ENCODE data around the gene SPRR1B. TPM values are rescaled to one million over a fixed set of nuclear protein-coding genes. Genes with fewer than 3 reads are reported as not detected.
A peak's percentile ranks its signal among the peaks of the same experiment; 100 is the strongest.
"Not testable (repeated sequence)": the region's sequence is repeated elsewhere in the genome, so short reads cannot be mapped to it uniquely, and the experiment has no call there.

SPRR1B gene
- total RNA-seq, result not detected

- no peak for ATAC-seq
- no peak for DNase-seq (ENCODE audit: low spot score)
These were observed at the start of gene SPRR1B for GRCh38 chr1:153030895-153031294. Gene SPRR1B (plus strand): TSS chr1:153031203. CDS start chr1:153032346, 1,143 bp downstream.

DNA sequence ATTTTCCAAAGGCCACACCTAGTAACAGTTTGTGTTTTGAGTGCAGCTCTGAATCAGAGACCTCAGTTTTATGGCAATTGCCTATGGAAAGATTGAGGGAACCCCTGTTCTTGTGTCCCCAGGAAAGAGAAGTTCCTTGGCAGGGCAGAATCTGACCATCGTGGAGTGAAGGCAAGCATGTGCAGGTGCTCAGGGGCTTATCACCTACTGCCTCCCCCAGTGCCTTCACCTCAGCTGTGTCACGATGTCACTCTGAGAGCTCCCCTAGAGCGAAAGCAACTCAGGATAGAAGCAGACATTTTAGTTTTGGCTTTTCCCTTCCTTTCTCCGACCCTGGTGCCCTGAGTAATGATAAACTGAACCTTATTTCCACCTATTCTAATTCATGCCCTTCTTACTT, 48.9 kb upstream of the SPRR1B start:
- ATAC-seq (no peak), DNase-seq (ENCODE audit: low spot score) (no peak)

GRCh38 chr1:152983234-152983633, 47.8 kb upstream of the SPRR1B start:
- ATAC-seq (no peak), DNase-seq (ENCODE audit: low spot score) (no peak)

DNA sequence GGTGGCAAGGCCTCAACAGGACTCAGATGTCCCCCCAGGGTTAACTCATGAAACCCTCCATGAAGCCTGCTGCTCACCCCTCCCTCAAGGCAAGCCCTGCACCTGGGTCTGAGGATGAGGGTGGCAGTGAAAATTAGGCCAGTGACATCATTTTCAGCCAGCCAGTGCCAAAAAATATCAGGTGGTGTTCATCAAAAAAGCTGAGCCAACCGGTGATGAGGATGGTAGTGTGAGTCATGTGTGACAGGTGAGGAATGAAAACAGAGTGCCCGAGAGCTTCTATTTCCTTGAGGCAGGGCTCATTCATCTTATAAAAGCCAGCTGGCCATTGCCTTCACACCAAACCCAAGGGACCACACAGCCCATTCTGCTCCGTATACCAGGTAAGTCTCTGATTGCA, 47.3 kb upstream of the SPRR1B start, which contains the start of gene SPRR1A:
Gene SPRR1A (plus strand): TSS at position 339 of the 400 bp plus-strand sequence. CDS start 1,150 bp downstream, outside the sequence.
- DNase-seq (ENCODE audit: low spot score) (no peak), ATAC-seq (no peak)

DNA sequence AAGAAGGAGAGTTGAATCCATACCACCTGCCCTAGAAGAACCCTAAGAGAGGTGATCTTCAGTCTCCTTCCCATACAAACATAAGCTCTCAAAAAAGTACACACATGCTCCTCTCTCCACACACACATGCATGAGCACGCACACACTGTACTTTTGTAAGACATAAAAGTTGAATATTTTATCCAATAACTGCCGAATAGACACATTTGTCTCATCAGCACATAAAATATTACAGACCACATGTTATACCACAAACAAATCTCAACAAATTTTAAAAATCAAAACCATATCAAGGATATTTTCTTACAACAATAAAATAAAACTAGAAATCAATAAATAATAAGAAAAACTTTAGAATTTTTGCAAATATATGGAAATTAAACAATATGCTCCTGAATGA, 44.4 kb upstream of the SPRR1B start:
- no peak for ATAC-seq
- DNase-seq (ENCODE audit: low spot score), result no peak

DNA sequence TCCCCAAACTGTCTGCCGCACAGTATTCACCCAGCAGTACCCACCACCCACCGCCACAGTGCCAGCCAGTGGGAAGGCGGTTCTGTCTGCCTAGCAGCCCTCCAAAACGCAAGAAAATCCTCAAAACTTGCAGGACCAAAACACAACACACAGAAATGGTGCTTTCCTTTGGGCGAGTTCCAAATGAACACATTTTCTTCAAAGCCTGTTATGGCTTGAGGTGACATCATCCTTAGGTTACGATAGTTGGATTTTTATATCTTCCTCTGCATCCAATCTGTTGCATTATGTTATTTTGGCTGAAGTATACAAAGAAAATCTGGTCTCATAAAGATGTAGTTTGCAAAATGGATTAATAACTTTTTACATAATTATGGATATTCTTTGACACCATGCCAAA, 37.8 kb upstream of the SPRR1B start:
- no peak for DNase-seq (ENCODE audit: low spot score)
- ATAC-seq, result no peak

GRCh38 chr1:152995842-152996241, 35.2 kb upstream of the SPRR1B start:
- ATAC-seq (no peak), DNase-seq (ENCODE audit: low spot score) (no peak)

- DNase-seq (ENCODE audit: low spot score) (no peak), ATAC-seq (no peak)
These were observed 34.2 kb upstream of the SPRR1B start for GRCh38 chr1:152996633-152997400.

DNA sequence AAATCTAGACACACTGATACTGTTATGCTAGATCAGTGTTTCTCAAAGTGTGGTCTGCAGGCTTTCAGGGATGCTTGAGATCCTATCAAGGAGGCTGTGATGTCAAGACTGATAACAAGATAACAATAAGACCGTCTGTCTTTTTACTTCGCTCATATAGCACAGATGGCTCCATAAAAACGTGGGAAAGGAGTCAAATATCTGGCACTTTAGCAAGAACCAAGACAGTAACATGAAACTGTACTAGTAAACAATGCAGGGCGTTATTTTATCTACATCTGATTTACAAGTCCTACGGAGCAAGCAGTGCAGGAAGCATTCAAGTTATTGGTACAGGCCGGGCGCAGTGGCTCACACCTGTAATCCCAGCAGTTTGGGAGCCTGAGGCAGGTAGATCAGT, 33.1 kb upstream of the SPRR1B start:
- ATAC-seq, result no peak
- no peak for DNase-seq (ENCODE audit: low spot score)

GRCh38 chr1:152998476-152998875, 32.5 kb upstream of the SPRR1B start:
- DNase-seq (ENCODE audit: low spot score) (no peak), ATAC-seq (no peak)

DNA sequence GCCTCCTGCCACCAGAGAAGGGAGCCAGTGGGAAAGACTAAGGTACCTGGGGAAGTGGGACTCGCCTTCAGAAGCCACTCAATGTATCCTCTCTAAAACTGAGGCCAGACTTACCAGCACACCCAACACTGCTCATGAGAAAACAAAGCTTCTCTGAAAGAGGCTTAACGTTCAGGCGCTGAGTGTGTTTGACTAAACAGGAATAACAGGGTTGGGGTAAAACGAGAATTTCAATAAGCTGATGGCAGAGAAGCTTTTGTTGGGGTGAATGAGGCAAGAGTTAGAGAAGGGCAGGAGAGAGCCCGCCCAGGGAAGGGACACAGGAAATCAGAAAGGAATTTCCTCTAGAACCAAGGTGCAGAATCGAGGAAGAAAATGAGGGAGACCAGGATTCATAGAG, 31.2 kb upstream of the SPRR1B start:
- DNase-seq (ENCODE audit: low spot score) (no peak), ATAC-seq (no peak)

- DNase-seq (ENCODE audit: low spot score), result no peak
- no peak for ATAC-seq
These were observed 30.7 kb upstream of the SPRR1B start for GRCh38 chr1:153000294-153000693.

DNA sequence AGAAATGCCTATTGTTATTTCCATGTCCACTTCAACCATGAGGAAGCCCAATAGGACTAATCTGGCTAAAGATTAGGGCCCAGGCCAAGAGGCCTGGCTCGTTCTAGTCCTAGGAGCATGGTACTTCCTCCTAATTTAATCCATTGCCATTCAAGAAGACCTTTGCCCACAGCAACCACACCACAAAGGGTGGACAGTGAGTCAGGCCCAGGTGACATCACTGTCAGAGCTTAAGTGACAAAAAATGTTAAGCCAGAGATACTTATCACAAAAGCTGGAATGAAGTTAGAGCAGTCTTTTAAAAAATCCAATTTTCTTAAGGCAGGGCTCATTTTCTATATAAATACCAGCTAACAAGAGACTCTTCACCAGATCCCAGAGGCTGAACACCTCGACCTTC, 29.6 kb upstream of the SPRR1B start, which contains the start of gene SPRR3:
Gene SPRR3 (plus strand): TSS at position 368 of the 400 bp plus-strand sequence. CDS start 1,272 bp downstream, outside the sequence.
- DNase-seq (ENCODE audit: low spot score) (no peak), ATAC-seq (no peak)

DNA sequence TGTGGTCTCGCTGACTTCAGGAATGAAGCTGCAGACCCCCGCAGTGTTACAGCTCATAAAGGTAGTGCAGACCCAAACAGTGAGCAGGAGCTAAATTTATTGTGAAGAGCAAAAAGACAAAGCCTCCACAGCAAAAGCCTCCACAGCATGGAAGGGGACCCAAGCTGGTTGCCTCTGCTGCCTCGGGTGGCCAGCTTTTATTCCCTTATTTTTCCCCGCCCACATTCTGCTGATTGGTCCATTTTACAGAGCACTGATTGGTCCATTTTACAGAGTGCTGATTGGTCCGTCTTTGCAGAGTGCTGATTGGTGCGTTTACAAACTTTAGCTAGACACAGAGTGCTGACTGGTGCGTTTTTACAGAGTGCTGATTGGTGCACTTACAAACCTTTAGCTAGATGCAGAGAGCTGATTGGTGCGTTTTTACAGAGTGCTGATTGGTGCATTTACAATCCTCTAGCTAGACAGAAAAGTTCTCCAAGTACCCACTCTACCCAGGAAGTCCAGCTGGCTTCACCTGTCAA, 19.7 kb upstream of the SPRR1B start:
- not testable (repeated sequence) for DNase-seq (ENCODE audit: low spot score); ATAC-seq

GRCh38 chr1:153021829-153022228, 9.2 kb upstream of the SPRR1B start:
- not testable (repeated sequence) for ATAC-seq; DNase-seq (ENCODE audit: low spot score)

DNA sequence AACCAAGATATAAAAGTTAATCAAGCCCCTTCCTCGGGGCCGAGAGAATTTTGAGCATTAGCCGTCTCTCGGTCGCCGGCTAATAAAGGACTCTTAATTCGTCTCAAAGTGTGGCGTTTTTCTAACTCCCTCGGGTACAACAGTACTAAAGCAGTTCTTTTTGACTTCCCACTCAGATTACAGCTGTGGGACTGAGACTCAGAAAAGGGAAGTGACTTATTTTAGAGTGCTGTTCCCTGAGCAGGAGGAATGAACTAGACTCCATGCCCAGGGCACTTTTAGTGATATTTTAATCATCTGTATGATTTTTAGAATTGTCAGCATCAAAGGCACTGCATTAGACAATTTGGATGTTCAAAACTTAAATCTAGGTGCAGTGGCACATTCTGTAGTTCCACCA, 8.7 kb upstream of the SPRR1B start:
- not testable (repeated sequence) for ATAC-seq; DNase-seq (ENCODE audit: low spot score)

- DNase-seq (ENCODE audit: low spot score) (no peak), ATAC-seq (no peak)
These were observed 7.9 kb upstream of the SPRR1B start for GRCh38 chr1:153023109-153023508.

DNA sequence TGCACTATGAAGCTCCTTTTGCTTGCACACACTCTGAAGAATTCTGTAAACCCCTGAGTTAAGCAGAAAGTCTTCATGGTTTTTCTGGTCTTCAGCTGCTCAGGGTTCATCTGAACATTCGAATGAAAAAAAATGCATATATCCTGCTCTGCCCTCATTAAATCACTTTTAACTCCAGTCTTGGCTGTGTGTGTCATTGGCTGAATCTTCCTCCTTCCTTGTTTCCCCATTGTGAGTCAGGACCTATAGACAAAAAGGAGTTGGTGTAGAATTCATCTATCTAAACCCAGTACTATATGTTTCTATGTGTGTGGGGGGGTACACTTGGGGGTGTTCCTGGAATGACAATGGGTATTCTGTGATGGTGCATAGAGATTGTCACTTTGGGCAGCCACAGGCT, 6.6 kb upstream of the SPRR1B start:
- DNase-seq (ENCODE audit: low spot score), result no peak
- ATAC-seq, result no peak

DNA sequence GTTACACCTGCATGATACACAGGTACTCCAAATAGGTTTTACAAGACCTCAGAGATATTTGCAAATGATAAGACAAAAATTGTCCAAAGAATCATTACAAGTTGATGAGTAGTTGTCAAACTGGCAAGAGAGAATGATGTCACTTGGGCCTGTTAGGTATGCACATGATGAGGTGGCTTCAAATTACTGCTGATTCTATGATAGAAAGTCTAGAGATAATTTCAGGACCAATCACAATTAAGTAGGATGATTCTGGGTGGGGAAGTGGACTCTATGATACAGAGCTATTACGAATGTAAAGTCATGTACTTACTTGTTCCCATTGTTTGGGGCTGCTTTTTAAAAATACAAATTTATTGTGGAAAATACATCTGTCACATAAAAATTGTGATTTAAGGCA, 5.2 kb upstream of the SPRR1B start:
- ATAC-seq (no peak), DNase-seq (ENCODE audit: low spot score) (no peak)

- DNase-seq (ENCODE audit: low spot score) (no peak), ATAC-seq (no peak)
These were observed 2.2 kb upstream of the SPRR1B start for GRCh38 chr1:153028766-153029165.

DNA sequence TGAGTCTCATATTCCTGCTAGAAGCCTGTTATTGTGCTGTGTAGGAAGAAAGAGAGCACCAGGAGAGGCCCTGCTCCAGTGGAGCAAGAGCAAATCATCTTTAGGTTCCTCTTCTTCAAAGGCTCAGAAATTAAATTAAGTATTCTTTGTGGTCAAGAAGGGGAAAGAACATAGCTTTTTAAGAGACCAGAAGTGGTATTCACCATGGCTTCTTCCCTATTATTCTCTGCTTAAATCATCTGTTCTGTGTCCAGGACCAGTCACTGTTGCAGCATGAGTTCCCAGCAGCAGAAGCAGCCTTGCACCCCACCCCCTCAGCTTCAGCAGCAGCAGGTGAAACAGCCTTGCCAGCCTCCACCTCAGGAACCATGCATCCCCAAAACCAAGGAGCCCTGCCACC, 1.1 kb downstream of the SPRR1B start:
- no peak for ATAC-seq
- no peak for DNase-seq (ENCODE audit: low spot score)

DNA sequence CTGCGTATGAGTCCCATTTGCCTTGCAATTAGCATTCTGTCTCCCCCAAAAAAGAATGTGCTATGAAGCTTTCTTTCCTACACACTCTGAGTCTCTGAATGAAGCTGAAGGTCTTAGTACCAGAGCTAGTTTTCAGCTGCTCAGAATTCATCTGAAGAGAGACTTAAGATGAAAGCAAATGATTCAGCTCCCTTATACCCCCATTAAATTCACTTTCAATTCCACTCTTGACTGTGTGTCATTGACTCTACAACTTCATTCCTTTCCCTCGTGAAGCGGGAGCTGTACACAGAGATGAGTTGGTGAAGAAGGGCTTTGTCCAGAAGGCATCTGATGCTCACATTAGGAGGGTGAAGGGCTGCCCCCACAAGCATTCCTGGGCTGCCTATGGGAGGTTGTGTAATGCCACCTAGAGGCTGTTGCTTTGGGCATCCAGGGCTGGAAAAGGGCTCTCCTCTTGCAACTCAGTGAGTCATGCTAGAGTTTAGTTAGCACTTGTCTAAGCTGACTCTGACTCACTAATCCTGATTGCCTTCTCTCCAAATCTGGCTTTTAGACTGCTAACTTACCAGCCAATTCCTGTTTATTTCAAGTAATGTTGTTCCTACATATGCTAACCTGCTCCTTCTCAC, 1.8 kb downstream of the SPRR1B start:
- no peak for DNase-seq (ENCODE audit: low spot score)
- peak; percentile 53 for ATAC-seq
